Immature natural killer cell (primary cell): Measurements from ENCODE around the gene DLGAP1. TPM values are rescaled to one million over a fixed set of nuclear protein-coding genes. Genes with fewer than 3 reads are reported as not detected.

Experiments
- DNase-seq, 3 donors: peaks; one replicate each; pipeline ENCODE4 v3.0.0; 2022; ENCODE audit warnings: mixed read lengths in 1 of 3
- H3K27ac Mint-ChIP-seq, 6 donors: one replicate each; pipeline ENCODE4 v1.8.0; 2020; ENCODE audit warnings: mixed read lengths in 6 of 6, mild to moderate bottlenecking in 5 of 6, inconsistent platforms in 4 of 6, moderate library complexity in 3 of 6
- H3K27me3 Mint-ChIP-seq, 3 donors: one replicate each; pipeline ENCODE4 v1.8.0; 2020 to 2021; ENCODE audit warnings: low read depth in 3 of 3, mild to moderate bottlenecking in 3 of 3, mixed read lengths in 3 of 3, moderate library complexity in 3 of 3, inconsistent platforms in 1 of 3
- H3K36me3 Mint-ChIP-seq, 3 donors: one replicate each; pipeline ENCODE4 v1.8.0; 2020; ENCODE audit warnings: mixed read lengths in 3 of 3, inconsistent platforms in 2 of 3, mild to moderate bottlenecking in 2 of 3
- H3K4me1 Mint-ChIP-seq, 2 donors: one replicate each; pipeline ENCODE4 v1.8.0; 2020; ENCODE audit warnings: inconsistent platforms in 2 of 2, mild to moderate bottlenecking in 2 of 2, mixed read lengths in 2 of 2, moderate library complexity in 1 of 2
- H3K4me3 Mint-ChIP-seq, 5 donors: one replicate each; pipeline ENCODE4 v1.8.0; 2020; ENCODE audit warnings: mild to moderate bottlenecking in 5 of 5, mixed read lengths in 5 of 5, inconsistent platforms in 3 of 5, moderate library complexity in 3 of 5
- H3K9me3 Mint-ChIP-seq, 6 donors: one replicate each; pipeline ENCODE4 v1.8.0; 2020; ENCODE audit warnings: mild to moderate bottlenecking in 6 of 6, mixed read lengths in 6 of 6, inconsistent platforms in 4 of 6, moderate library complexity in 3 of 6
- polyA plus RNA-seq, 3 donors: library from polyadenylated mRNA; unstranded; fragments of 300-500 nt; fragmentation: Illumina TruSeq; gene quantifications; one replicate each; pipeline ENCODE4 v1.2.3, GENCODE V29; 2021

The DLGAP1 gene
- polyA plus RNA-seq, 3 donors from 2014 or later = not detected

GRCh38 chr18:3689986-3690763 lies 764.9 kb downstream of the DLGAP1 start:
- Mint-ChIP-seq H3K27ac (no peak overlapping the region), H3K9me3 (peaks cover 0 to 1% (median 0%) of the 10 kb centered on the region in 6 donors)

DNA sequence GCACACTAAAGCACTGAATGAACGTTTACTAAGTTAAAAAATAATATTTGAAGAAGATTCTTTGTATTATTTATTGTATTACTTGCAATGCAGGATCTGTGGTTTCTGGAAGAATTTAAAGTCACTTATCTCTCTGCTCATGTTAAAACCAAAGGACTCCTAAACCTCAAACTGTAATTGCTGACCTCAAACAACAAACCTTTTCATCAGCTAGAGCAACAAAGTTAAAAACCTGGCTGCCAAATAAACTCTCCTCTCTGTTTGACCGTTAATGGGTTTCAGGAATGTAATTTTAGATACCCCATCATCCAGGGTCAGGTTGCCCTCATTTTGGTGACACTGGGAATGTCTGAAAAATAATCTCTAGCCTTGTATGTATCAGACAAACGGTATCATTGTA lies 766.0 kb downstream of the DLGAP1 start:
- peaks cover 0 to 2% of the 10 kb centered on the region in 2 donors for H3K4me1 Mint-ChIP-seq
- no peak overlapping the region for H3K27ac Mint-ChIP-seq
- H3K9me3 Mint-ChIP-seq = peaks cover 0 to 1% (median 0%) of the 10 kb centered on the region in 6 donors
- no peaks in the 10 kb centered on the region for H3K36me3 Mint-ChIP-seq
- H3K4me3 Mint-ChIP-seq = no peak overlapping the region
- H3K27me3 Mint-ChIP-seq = peaks cover 0 to 2% (median 2%) of the 10 kb centered on the region in 3 donors
- no peak for DNase-seq

More at GRCh38 chr18:3689986-3690763, 764.9 kb downstream of the DLGAP1 start:
- peaks cover 0 to 2% (median 2%) of the 10 kb centered on the region in 3 donors for H3K27me3 Mint-ChIP-seq
- DNase-seq = no peak
- no peak overlapping the region for H3K4me3 Mint-ChIP-seq
- no peaks in the 10 kb centered on the region for H3K36me3 Mint-ChIP-seq
- H3K4me1 Mint-ChIP-seq = peaks cover 0 to 3% of the 10 kb centered on the region in 2 donors

GRCh38 chr18:3688690-3689089 lies 766.4 kb downstream of the DLGAP1 start:
- no peak for DNase-seq
- Mint-ChIP-seq H3K4me1 (no peaks in the 10 kb centered on the region), H3K27ac (no peak overlapping the region), H3K4me3 (no peak overlapping the region), H3K36me3 (no peaks in the 10 kb centered on the region), H3K9me3 (peaks cover 0 to 1% (median 0%) of the 10 kb centered on the region in 6 donors), H3K27me3 (peaks cover 0 to 2% (median under 1%) of the 10 kb centered on the region in 3 donors)

GRCh38 chr18:3683483-3683882 lies 771.6 kb downstream of the DLGAP1 start:
- Mint-ChIP-seq H3K4me1 (no peaks in the 10 kb centered on the region), H3K36me3 (peaks cover 0 to 3% (median 0%) of the 10 kb centered on the region in 3 donors), H3K9me3 (peaks cover 0 to 4% (median under 1%) of the 10 kb centered on the region in 6 donors), H3K4me3 (no peak overlapping the region), H3K27me3 (peaks cover 0 to 6% (median 2%) of the 10 kb centered on the region in 3 donors), H3K27ac (no peak overlapping the region)
- DNase-seq = no peak

DNA sequence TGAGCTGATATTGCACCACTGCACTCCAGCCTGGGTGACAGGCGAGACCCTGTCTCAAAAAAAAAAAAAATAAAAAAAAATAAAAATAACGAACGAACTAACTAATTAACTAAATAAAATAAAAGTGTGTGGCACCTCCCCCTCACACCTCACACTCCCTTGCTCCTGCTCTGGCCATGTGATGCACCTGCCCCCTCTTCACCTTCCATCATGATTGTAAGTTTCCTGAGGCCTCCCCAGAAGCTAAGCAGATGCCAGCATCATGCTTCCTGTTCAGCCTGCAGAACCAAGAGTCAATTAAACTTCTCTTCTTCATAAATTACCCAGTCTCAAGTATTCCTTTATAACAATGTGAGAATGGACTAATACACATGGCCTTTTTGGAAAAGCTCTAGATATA lies 773.0 kb downstream of the DLGAP1 start:
- Mint-ChIP-seq H3K9me3 (peaks cover 0 to 4% (median under 1%) of the 10 kb centered on the region in 6 donors), H3K4me3 (no peak overlapping the region)

GRCh38 chr18:3679241-3679640 lies 775.9 kb downstream of the DLGAP1 start:
- DNase-seq = no peak
- H3K27ac Mint-ChIP-seq = no peak overlapping the region
- H3K9me3 Mint-ChIP-seq = peaks cover 0 to 4% (median 0%) of the 10 kb centered on the region in 6 donors
- H3K4me3 Mint-ChIP-seq = no peak overlapping the region
- peaks cover 0 to 4% (median 2%) of the 10 kb centered on the region in 3 donors for H3K27me3 Mint-ChIP-seq
- no peaks in the 10 kb centered on the region for H3K4me1 Mint-ChIP-seq
- peaks cover 0 to 3% (median 0%) of the 10 kb centered on the region in 3 donors for H3K36me3 Mint-ChIP-seq

More for the DNA sequence above, 773.0 kb downstream of the DLGAP1 start:
- no peak for DNase-seq
- peaks cover 0 to 3% (median 0%) of the 10 kb centered on the region in 3 donors for H3K36me3 Mint-ChIP-seq
- H3K4me1 Mint-ChIP-seq = no peaks in the 10 kb centered on the region
- H3K27ac Mint-ChIP-seq = no peak overlapping the region
- peaks cover 0 to 4% (median 2%) of the 10 kb centered on the region in 3 donors for H3K27me3 Mint-ChIP-seq

DNA sequence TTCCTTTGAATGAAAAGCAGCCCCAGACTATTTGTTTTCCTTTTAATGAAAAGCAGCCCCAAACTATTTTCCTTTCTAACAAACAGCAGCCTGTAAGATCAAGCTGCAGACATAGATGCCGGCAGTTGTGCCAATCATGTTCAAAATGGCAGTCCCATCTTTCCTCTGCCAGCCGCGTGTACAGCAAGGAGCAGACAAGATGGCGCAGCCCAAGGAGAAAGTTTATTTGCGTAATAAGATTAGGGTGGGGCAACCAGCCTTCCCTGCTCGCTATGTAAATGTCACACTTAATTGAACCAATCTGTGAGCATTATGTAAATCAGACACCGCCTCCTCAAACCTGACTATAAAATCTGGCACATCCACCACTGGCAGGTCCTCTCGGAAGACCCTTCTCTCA lies 779.1 kb downstream of the DLGAP1 start:
- no peak overlapping the region for H3K27ac Mint-ChIP-seq
- no peaks in the 10 kb centered on the region for H3K4me1 Mint-ChIP-seq
- H3K4me3 Mint-ChIP-seq = no peak overlapping the region
- DNase-seq = no peak
- no peaks in the 10 kb centered on the region for H3K9me3 Mint-ChIP-seq
- no peaks in the 10 kb centered on the region for H3K36me3 Mint-ChIP-seq
- peaks cover 0 to 9% (median 3%) of the 10 kb centered on the region in 3 donors for H3K27me3 Mint-ChIP-seq

DNA sequence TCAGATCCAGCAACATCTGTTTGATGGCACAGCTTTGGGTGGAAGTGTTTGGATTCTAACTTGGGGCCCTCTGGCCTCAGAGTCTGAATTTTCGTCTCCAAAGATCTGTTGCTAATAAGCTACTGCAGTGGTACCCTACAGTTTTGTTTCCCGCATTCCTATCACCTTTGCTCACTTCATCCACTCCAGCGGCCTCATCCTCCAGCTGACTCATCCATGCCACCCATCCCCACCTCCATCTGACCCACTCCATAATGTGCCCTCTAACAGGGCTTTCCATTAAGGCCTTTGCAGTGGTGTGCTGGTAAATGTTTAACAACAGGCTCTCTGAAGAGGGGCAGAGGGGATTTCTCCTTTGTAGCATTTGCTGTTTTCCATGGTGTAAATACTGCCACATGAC lies 779.7 kb downstream of the DLGAP1 start:
- Mint-ChIP-seq H3K4me3 (no peak overlapping the region), H3K27ac (no peak overlapping the region), H3K36me3 (no peaks in the 10 kb centered on the region), H3K4me1 (no peaks in the 10 kb centered on the region), H3K9me3 (no peaks in the 10 kb centered on the region), H3K27me3 (peaks cover 0 to 9% (median 3%) of the 10 kb centered on the region in 3 donors)
- no peak for DNase-seq

DNA sequence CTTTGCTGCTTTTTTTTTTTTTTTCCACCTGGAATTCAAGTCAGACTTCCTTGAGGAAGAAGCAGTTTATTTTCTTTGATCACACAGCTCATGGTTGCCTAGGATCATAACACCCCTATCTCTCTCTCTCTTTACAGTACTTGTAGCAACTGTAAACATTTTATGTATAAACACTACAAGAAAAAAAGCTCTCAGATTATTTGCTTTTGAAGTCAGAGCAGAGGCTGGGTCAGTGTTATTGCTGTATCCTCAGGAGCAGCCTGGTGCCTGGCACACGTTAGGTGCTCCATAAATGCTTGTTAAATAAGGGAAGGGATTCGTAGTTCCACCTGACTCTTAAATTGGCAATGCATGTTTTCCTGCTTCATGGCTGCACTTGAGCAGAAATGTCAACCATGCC lies 783.9 kb downstream of the DLGAP1 start:
- Mint-ChIP-seq H3K4me1 (no peaks in the 10 kb centered on the region), H3K27me3 (peaks cover 0 to 5% (median 3%) of the 10 kb centered on the region in 3 donors), H3K27ac (no peak overlapping the region), H3K4me3 (no peak overlapping the region), H3K9me3 (no peaks in the 10 kb centered on the region), H3K36me3 (no peaks in the 10 kb centered on the region)
- DNase-seq = no peak

GRCh38 chr18:3669376-3669775 lies 785.7 kb downstream of the DLGAP1 start:
- H3K27ac Mint-ChIP-seq = no peak overlapping the region

DNA sequence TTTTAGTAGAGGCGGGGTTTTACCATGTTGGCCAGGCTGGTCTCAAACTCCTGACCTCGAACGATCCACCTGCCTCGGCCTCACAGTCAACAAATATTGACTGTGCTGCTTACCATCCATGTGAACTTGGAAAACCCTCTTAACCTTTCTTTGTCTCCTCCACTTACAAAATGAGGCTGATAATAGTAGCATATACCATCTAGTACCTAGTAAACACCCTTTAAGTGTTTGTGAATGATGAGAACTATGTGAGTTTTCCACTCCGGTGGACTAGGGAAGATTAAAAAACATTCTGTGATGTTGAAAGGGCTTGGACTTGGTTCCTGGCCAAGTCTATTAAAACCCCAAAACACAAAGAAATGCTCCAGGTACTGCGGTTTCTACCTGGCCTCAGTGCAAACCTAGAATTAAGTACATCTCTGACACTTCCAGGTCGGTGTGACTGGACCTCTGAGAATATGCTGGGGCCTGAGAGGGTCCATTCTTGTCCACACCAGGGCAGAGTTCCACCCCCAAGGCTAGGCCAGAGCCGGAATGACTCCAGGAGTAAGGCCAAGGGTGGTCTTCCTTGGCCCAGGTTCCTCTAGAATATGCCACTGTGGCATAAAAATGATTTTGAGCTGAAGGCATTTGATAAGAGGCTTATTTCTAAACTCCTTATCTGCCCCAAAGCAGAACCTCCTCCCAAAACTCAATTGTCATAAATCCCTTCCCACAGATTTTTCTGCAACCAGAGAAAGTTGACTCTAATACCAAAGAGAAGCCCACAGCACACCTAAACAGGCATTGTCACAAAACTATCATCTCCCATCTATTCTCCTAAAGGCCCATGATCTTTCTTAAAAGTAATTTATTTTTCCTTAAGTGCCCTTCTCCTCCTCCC lies 787.6 kb downstream of the DLGAP1 start:
- Mint-ChIP-seq H3K9me3 (no peaks in the 10 kb centered on the region), H3K27ac (no peak overlapping the region), H3K4me3 (no peak overlapping the region), H3K36me3 (no peaks in the 10 kb centered on the region), H3K27me3 (peaks cover 3 to 4% (median 4%) of the 10 kb centered on the region in 3 donors), H3K4me1 (peaks cover 0 to 2% of the 10 kb centered on the region in 2 donors)
- DNase-seq = no peak

More at GRCh38 chr18:3669376-3669775, 785.7 kb downstream of the DLGAP1 start:
- no peak for DNase-seq
- Mint-ChIP-seq H3K4me3 (no peak overlapping the region), H3K27me3 (peaks cover 0 to 5% (median 3%) of the 10 kb centered on the region in 3 donors), H3K4me1 (peaks cover 0 to 2% of the 10 kb centered on the region in 2 donors), H3K9me3 (no peaks in the 10 kb centered on the region), H3K36me3 (no peaks in the 10 kb centered on the region)

DNA sequence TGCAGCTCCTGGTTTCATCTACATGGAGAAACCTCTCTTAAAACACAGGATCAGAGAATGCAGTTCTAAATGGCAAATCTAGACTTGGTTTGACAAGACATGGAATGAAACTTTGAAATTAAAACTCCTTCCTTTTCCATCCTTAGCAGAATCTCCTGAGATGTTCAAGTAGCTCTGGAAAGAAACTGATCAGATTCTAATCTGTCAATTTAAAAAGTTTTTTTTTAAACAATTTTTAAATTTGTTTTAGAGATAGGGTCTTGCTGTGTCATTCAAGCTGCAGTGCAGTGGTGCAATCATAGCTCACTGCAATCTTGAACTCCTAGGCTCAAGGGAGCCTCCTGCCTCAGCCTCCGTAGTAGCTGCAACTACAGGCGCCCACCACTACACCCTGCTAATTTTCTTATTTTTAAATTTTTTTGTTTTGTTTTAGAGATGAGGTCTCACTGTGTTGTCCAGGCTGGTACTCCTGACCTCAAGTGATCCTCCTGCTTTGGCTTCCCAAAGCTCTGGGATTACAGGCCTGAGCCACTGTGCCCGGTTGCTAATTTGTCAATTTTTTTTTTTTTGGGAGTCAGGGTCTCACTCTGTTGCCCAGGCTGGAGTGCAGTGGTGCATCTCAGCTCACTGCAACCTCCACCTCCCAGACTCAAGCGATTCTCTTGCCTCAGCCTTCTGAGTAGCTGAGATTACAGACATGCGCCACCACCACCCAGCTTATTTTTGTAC lies 788.4 kb downstream of the DLGAP1 start:
- DNase-seq = no peak
- Mint-ChIP-seq H3K9me3 (no peaks in the 10 kb centered on the region), H3K4me3 (no peak overlapping the region), H3K27ac (no peak overlapping the region), H3K4me1 (peaks cover 0 to 2% of the 10 kb centered on the region in 2 donors), H3K27me3 (peaks cover 1 to 4% (median 2%) of the 10 kb centered on the region in 3 donors), H3K36me3 (no peaks in the 10 kb centered on the region)

- no peaks in the 10 kb centered on the region for H3K36me3 Mint-ChIP-seq
- no peak overlapping the region for H3K27ac Mint-ChIP-seq
- peaks cover 3 to 4% of the 10 kb centered on the region in 2 donors for H3K4me1 Mint-ChIP-seq
- H3K4me3 Mint-ChIP-seq = peak overlapping the region in 3 of 5 donors; percentile 9 to 67 (median 51)
- peaks cover 0 to 4% (median 0%) of the 10 kb centered on the region in 3 donors for H3K27me3 Mint-ChIP-seq
- no peaks in the 10 kb centered on the region for H3K9me3 Mint-ChIP-seq
- peak; percentile 55 to 68 (median 63) for DNase-seq
Measured at GRCh38 chr18:3665780-3666525, 789.2 kb downstream of the DLGAP1 start.
